Astrocyte of the spinal cord (primary cell): ENCODE measurements around the gene SOCS3.

Source experiments
- DNase-seq: peaks from one replicate; pipeline ENCODE4 v3.0.0; 2011; ENCODE audit warnings: low read depth, low spot score
- H3K4me3 ChIP-seq: 2 replicates; pipeline ENCODE4 v1.5.1; 2011; ENCODE audit warnings: low read depth, mild to moderate bottlenecking, low read length, moderate library complexity
- in situ Hi-C: cut with HindIII; loops from 2 replicates; pipeline ENCODE4 v1.10.0; 2017; ENCODE audit warnings: low sequenced_read_pairs
- TF ChIP-seq, protein P1 (sequence below): IDR thresholded peaks from 2 replicates; pipeline ENCODE4 v1.5.1; 2012; ENCODE audit warnings: low read depth, mild to moderate bottlenecking, low read length, inconsistent platforms

Gene SOCS3

DNA sequence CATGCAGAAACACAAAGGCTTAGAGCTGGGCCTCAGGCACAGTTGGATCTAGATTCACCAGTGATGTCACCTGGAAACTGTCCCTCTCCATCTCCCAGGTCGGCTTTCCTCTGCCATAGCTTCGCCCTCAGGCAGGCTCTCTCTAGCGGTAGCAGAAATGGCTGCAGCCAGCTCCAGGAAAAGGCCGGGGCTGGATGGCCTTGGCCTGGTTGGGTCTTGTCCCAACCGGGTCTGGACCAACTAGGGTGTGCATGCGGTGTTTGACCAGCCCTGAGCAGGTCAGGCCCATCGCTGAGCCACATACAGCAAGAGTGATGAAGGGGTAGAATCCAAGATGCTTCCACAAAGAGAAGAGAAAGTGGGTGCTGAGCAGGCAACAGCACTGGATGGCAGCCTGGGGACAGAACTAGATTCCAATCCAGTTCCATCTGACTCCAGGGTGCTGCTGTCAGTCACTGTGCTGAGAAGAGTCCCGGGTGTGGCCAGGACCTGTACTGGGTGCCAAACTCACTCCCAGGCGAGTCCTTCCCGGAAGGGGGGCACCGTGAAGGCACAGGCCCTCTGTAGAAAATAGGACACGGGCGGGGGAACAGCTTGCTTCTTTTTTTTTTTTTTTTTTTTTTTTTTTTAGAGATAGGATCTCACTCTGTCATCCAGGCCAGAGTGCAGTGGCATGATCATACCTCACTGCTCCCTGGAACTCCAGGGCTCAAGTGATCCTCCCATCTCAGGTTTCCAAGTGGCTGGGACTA is 51.8 kb downstream of the SOCS3 start:
- H3K4me3 ChIP-seq, result no peak overlapping the region
- no peak for DNase-seq
- in situ Hi-C loops, result no loop called here
- TF ChIP-seq, protein P1, sequence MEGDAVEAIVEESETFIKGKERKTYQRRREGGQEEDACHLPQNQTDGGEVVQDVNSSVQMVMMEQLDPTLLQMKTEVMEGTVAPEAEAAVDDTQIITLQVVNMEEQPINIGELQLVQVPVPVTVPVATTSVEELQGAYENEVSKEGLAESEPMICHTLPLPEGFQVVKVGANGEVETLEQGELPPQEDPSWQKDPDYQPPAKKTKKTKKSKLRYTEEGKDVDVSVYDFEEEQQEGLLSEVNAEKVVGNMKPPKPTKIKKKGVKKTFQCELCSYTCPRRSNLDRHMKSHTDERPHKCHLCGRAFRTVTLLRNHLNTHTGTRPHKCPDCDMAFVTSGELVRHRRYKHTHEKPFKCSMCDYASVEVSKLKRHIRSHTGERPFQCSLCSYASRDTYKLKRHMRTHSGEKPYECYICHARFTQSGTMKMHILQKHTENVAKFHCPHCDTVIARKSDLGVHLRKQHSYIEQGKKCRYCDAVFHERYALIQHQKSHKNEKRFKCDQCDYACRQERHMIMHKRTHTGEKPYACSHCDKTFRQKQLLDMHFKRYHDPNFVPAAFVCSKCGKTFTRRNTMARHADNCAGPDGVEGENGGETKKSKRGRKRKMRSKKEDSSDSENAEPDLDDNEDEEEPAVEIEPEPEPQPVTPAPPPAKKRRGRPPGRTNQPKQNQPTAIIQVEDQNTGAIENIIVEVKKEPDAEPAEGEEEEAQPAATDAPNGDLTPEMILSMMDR, result no peak

DNA sequence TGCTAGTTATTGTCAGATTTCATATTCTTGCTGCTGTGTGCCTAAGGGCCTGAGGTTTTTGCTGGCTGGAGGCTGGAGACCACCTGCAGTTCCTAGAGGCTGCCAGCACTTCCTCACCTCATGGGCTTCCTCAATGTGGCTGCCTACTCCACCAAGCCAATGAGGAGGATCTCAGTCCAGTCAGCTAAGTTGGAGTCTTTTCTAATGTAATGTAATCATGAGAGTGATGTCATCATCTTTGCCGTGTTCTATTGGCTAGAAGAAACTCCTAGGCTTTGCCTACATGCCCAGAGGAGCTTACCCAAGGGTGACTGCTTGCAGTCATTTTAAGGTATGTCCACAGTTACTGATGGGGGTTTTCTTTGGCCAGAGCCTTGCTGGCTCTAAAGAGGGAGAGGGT is 53.0 kb downstream of the SOCS3 start:
- TF ChIP-seq, protein P1, result no peak
- in situ Hi-C loops, result no loop called here
- H3K4me3 ChIP-seq, result no peak overlapping the region
- DNase-seq, result no peak
